Natural killer cell treated with Interleukin-12 subunit alpha and Interleukin-12 subunit beta and Interleukin-15 and Interleukin-18, amount 100 ng/mL, for 72 hours (primary cell): Measurements from ENCODE around the gene C17orf50. TPM values are rescaled to one million over a fixed set of nuclear protein-coding genes. Genes with fewer than 3 reads are reported as not detected.
"Not testable (repeated sequence)": the region's sequence is repeated elsewhere in the genome, so short reads cannot be mapped to it uniquely, and the experiment has no call there.

Experiments used
- ATAC-seq, 2 donors: fragments of 150-1000 bp; cut with Tn5 transposase in 1 of 2; sonication (Bioruptor Pico), chemical (Tn5 transposase) in 1 of 2; 2 replicates each; pipeline ENCODE4 v1.10.0; 2021
- DNase-seq: peaks from one replicate; pipeline ENCODE4 v3.0.0; 2022; ENCODE audit warnings: low spot score
- H3K27ac Mint-ChIP-seq, 2 donors: 1 replicate in 1 of 2; 2 replicates in 1 of 2; pipeline ENCODE4 v1.8.0; 2022; ENCODE audit warnings: mixed read lengths in 2 of 2, mild to moderate bottlenecking in 1 of 2, moderate library complexity in 1 of 2
- H3K27me3 Mint-ChIP-seq, 2 donors: 1 replicate in 1 of 2; 2 replicates in 1 of 2; pipeline ENCODE4 v1.8.0; 2022; ENCODE audit warnings: mixed read lengths in 2 of 2
- H3K36me3 Mint-ChIP-seq: one replicate; pipeline ENCODE4 v1.8.0; 2022; ENCODE audit warnings: mixed read lengths
- H3K4me1 Mint-ChIP-seq, 2 donors: 1 replicate in 1 of 2; 2 replicates in 1 of 2; pipeline ENCODE4 v1.8.0; 2022; ENCODE audit warnings: low read depth in 2 of 2, mixed read lengths in 2 of 2, mild to moderate bottlenecking in 1 of 2
- H3K4me3 Mint-ChIP-seq: one replicate; pipeline ENCODE4 v1.8.0; 2022; ENCODE audit warnings: mixed read lengths
- H3K9me3 Mint-ChIP-seq: 2 replicates; pipeline ENCODE4 v1.8.0; 2022; ENCODE audit warnings: mixed read lengths
- total RNA-seq, 2 donors: library from RNA; stranded (reverse); gene quantifications; one replicate each; pipeline ENCODE4 v1.2.3, GENCODE V29; 2022

C17orf50 gene
- total RNA-seq, 2 donors from 2014 or later: not detected

DNA sequence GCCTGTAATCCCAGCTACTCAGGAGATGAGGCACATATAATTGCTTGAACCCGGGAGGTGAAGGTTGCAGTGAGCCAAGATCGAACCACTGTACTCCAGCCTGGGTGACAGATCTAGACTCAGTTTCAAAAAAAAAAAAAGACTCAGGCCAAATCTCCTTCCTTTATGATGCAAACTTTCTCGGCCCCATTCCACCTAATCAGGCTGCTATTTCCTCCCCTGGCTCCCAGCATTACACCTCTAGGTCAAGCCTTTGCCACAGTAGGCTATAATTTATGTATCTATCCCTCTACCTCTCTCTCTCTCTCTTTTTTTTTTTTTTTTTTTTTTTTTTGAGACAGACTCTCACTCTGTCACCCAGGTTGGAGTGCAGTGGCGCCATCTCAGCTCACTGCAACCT, 9.1 kb upstream of the C17orf50 start:
- ATAC-seq, H3K36me3 Mint-ChIP-seq, H3K27ac Mint-ChIP-seq, H3K9me3 Mint-ChIP-seq, DNase-seq, H3K4me1 Mint-ChIP-seq, H3K4me3 Mint-ChIP-seq: not testable (repeated sequence)
- H3K27me3 Mint-ChIP-seq: peaks cover 16 to 19% of the 10 kb centered on the region in 2 donors

DNA sequence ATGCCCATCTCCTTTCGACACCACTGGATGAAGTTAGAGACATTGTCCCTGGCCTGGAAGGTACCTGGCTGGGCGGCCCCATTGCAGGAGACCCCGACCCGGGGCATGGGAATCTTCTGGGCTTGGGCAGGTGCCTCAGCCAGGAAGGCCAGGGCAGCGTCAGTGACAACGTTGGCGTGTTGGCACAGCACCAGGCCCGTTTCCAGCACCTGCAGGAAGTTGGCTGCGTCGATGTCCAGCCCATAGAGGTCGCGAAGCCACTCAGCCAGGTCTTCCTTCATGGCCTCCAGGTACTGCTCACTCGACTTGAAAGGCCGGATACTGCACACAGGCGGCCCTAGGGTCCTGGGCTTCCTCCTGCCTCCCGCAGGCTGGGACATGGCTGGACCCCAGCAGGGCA, 8.2 kb upstream of the C17orf50 start:
- H3K36me3 Mint-ChIP-seq: no peaks in the 10 kb centered on the region
- H3K27ac Mint-ChIP-seq: no peak overlapping the region
- no peak for ATAC-seq
- H3K27me3 Mint-ChIP-seq: peaks cover 16 to 19% of the 10 kb centered on the region in 2 donors
- no peak for DNase-seq
- H3K4me1 Mint-ChIP-seq: no peaks in the 10 kb centered on the region
- no peak overlapping the region for H3K4me3 Mint-ChIP-seq
- no peaks in the 10 kb centered on the region for H3K9me3 Mint-ChIP-seq

DNA sequence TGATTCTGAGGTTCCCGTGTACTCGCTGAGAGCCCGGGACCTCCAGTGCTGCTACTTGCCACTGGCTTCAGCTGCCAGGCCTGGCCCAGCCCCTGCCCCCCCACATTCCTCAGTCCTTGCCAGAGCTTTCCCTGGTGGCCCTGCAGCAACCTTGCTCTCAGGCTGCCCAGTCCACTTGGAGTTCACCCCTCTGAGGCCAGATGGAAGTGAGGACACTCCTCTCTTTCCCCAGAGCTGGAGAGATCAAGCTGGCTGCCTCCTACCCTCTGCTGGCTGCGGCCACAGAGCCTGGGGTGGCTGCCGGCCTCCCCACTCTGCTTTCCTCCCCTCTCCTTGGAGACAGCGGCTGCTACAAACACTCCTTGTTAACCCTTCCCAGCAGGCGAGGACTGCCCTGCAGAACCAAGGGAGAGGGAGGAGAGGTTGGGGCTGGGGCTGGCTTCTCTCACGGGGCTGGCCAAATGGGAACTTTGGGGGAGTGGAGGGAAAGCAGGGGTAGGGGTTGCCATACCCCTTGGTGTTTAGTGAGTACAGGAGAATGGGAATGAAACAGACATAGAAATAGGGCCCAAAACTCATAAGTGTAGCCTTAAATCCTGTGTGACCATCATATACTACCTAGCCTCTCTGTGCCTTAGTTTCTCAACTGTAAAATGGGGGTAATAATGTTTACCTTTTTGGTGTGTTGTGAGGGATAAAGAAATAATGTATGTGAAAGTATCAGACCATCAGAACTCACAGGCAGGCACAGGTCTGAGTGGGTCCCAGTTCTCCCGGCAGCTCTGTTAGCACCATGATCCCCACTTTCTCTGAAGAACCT, 7.5 kb upstream of the C17orf50 start, which contains the start of gene GAS2L2:
TSS of gene GAS2L2 (minus strand) at position 295 of the 820 bp plus-strand sequence. CDS start 389 bp downstream, outside the sequence.
- Mint-ChIP-seq H3K9me3 (no peaks in the 10 kb centered on the region), H3K27ac (no peak within 1 kb of the TSS), H3K27me3 (peaks cover 16 to 19% of the 10 kb centered on the region in 2 donors), H3K4me3 (no peak within 1 kb of the TSS), H3K36me3 (no peaks in the 10 kb centered on the region), H3K4me1 (no peaks in the 10 kb centered on the region)
- no peak for ATAC-seq
- DNase-seq: no peak

DNA sequence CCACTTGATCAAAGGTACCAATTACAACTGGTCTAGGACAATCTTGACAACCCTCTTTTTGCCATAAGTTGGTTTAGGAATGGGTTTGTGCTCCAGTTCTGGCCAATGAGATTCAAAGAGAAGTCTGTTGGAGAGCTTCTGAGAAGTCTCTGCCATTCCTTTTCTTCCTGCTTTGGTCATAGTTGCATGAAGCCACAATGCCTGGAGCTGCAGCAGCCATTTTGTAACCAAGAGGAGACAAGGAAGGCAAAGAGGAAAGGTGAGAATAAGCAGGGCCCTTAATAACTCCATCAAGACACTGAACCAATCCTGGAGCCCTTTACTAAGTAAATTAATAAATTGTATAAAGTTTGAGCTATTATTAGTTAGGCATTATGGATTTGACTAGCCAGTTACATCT, 3.4 kb upstream of the C17orf50 start:
- no peak for ATAC-seq
- Mint-ChIP-seq H3K36me3 (no peaks in the 10 kb centered on the region), H3K9me3 (no peaks in the 10 kb centered on the region), H3K4me3 (no peak overlapping the region), H3K4me1 (no peaks in the 10 kb centered on the region), H3K27ac (no peak overlapping the region), H3K27me3 (no peaks in the 10 kb centered on the region)
- no peak for DNase-seq

DNA sequence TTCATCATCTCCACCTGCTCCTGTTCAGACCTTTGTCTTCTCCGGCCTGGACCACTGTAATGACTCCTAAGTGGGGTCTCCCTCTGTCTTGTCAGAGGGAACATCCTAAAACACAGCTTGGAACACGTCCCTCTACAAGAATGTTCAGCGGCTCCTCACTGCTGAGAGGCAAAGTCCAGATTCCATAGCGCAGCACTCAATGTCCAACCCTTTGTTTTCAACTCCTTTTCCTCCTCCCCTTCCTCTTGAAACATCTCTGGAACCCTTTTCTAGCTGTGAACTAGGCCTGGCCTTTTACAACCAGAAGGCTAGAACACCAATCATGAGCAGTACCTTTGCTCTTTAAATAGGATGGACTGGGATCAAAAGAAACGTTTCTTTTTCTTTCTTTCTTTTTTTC, 914 bp downstream of the C17orf50 start:
- no peak overlapping the region for H3K27ac Mint-ChIP-seq
- H3K4me3 Mint-ChIP-seq: no peak overlapping the region
- no peaks in the 10 kb centered on the region for H3K36me3 Mint-ChIP-seq
- ATAC-seq (no peak), DNase-seq (no peak)
- H3K27me3 Mint-ChIP-seq: no peaks in the 10 kb centered on the region
- no peaks in the 10 kb centered on the region for H3K9me3 Mint-ChIP-seq
- H3K4me1 Mint-ChIP-seq: peaks cover 6% of the 10 kb centered on the region in 2 donors

DNA sequence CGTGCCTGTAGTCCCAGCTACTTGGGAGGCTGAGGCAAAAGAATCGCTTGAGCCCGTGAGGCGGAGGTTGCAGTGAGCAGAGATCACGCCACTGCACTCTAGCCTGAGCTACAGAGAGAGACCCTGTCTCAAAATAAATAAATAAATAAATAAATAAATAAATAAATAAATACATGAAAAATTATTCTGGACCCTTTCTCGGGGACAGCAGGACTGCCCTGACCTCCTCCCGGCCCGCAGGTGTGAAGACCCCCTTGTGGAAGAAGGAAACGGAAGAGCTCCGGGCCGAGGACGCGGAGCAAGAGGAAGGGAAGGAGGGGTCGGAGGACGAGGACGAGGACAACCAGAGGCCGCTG, 3.1 kb downstream of the C17orf50 start:
- no peaks in the 10 kb centered on the region for H3K9me3 Mint-ChIP-seq
- no peaks in the 10 kb centered on the region for H3K27me3 Mint-ChIP-seq
- DNase-seq (no peak), ATAC-seq (no peak)
- no peaks in the 10 kb centered on the region for H3K36me3 Mint-ChIP-seq
- H3K27ac Mint-ChIP-seq: no peak overlapping the region
- H3K4me3 Mint-ChIP-seq: peak overlapping the region; percentile 85
- H3K4me1 Mint-ChIP-seq: peaks cover 6% of the 10 kb centered on the region in 2 donors

DNA sequence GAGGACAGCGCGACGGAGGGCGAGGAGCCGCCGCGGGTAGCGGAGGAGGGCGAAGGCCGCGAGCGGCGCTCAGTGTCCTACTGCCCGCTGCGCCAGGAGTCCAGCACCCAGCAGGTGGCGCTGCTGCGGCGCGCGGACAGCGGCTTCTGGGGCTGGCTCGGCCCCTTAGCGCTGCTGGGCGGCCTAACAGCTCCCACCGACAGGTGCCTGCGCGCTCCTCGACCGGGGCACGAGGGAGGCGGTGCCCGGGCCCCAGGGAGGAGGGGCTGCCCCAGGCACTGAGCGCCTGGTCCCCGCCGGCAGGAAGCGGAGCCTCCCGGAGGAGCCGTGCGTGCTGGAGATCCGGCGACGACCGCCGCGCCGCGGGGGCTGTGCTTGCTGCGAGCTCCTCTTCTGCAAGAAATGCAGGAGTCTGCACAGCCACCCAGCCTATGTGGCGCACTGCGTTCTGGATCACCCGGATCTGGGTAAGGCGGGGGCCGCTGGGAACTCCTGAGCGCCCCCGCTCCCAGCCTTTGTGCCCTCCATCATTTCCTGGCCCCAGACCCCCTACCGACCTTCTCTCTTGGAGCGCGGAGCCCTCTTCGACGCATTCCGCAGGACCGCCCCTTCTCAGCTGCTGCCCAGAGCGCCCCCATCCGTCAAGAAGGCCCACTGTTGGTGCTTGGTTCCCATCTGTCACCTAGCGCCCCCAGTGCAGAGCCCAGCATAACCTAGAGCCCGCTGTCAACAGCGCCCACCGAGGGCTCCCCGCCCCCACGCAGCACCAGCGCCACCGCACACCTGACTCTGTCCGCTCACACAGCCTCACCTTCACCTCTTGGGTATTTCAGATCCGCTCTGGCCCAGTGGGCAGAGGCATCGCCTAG, 3.7 kb downstream of the C17orf50 start:
- peak overlapping the region; percentile 85 for H3K4me3 Mint-ChIP-seq
- peak; percentile 94 to 96 for ATAC-seq
- H3K36me3 Mint-ChIP-seq: no peaks in the 10 kb centered on the region
- no peaks in the 10 kb centered on the region for H3K9me3 Mint-ChIP-seq
- peak; percentile 91 for DNase-seq
- peak overlapping the region in 1 of 2 donors; percentile 52 for H3K27ac Mint-ChIP-seq
- H3K4me1 Mint-ChIP-seq: peaks cover 6% of the 10 kb centered on the region in 2 donors
- no peaks in the 10 kb centered on the region for H3K27me3 Mint-ChIP-seq

DNA sequence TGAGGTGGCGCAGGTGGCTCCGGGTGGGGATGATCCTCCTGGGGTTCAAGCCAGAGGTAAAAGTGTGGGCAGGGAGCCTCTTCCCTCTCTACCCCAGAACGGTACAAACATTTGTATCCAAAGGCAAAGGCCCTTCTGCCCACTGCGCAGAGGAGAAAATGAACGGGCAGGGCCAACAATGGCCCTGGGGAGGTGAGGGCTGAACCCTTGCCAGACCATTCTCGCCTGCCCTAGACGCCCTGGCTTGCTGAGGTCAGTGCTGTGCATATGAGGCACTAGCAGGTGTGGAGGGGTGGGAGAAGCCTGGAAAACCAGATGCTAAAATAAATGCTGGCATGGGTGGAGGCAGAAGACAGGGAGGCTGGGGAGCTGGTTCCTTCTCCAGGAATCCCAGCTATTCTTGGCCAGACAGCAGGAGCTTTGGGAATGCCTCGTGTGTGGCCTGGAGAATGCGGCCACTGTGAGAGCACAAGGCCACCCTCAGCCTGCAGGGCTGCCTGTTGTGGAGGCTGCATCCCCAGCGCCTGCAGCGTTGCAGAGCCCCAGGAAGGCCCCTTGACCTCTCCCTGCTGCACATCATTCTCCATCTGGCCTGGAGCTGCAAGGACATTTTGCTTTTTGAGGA, 4.5 kb downstream of the C17orf50 start:
- Mint-ChIP-seq H3K4me3 (peak overlapping the region; percentile 85), H3K4me1 (peaks cover 6% of the 10 kb centered on the region in 2 donors), H3K36me3 (no peaks in the 10 kb centered on the region), H3K9me3 (no peaks in the 10 kb centered on the region), H3K27me3 (no peaks in the 10 kb centered on the region), H3K27ac (no peak overlapping the region)
- ATAC-seq (no peak), DNase-seq (no peak)

DNA sequence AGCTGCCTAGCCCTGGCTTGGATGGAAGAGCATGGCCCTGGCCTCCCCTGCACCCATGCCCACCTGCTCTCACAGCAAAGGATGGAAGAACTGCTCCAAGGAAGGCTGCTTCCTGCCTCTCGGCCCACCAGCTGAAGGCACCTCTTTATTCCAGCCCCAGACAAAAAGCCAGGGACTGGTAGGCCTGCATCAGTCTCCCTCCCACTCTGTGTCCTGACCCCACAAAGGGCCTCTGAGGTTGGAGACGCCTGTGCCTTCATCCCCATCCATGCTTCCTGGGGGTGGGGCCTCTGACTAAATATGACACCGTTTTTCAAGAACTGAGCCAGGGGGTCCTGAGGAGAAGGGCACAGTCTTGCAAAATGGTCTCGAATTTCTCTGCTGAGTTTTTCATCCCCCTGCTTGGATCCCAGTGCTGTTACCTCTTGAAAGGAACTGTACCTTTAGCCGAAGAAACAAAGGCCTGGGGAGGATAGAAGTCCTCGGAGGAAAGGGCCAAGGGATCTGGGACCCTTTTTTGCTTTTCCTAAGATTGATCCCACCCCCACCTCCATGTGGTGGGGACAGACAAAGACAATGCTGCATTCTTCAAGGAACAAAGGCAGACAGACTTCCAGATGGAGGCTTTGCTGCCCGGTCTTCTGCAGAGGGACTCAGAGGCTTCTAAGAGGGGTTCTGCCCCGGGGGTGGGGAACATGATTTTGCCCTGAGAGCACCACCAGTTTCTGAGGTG, 5.2 kb downstream of the C17orf50 start:
- Mint-ChIP-seq H3K27me3 (no peaks in the 10 kb centered on the region), H3K36me3 (no peaks in the 10 kb centered on the region), H3K4me3 (no peak overlapping the region), H3K27ac (no peak overlapping the region), H3K4me1 (peaks cover 6% of the 10 kb centered on the region in 2 donors), H3K9me3 (no peaks in the 10 kb centered on the region)
- ATAC-seq (no peak), DNase-seq (no peak)

DNA sequence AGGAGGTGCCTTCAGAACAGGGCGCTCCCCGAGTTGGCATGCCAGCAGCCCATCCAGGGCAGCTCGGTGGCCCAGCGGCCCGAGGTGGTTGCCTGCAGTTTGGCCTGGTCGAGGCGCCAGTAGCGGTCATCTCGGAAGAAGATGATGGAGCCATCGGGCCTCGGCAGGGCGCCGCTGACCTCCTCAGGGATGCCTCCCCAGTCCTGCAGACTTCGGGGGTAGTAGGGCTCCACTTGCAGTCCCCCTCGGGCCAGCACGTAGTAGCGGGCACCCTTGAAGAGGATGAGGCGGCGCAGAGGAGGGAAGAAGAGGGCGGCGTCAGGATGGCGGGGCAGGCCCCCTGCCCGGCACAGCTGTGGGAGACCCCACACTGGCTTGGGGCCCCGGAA, 5.8 kb downstream of the C17orf50 start:
- Mint-ChIP-seq H3K4me1 (peaks cover 6% of the 10 kb centered on the region in 2 donors), H3K27ac (no peak overlapping the region), H3K36me3 (no peaks in the 10 kb centered on the region), H3K4me3 (no peak overlapping the region), H3K9me3 (no peaks in the 10 kb centered on the region), H3K27me3 (no peaks in the 10 kb centered on the region)
- ATAC-seq (no peak), DNase-seq (no peak)

DNA sequence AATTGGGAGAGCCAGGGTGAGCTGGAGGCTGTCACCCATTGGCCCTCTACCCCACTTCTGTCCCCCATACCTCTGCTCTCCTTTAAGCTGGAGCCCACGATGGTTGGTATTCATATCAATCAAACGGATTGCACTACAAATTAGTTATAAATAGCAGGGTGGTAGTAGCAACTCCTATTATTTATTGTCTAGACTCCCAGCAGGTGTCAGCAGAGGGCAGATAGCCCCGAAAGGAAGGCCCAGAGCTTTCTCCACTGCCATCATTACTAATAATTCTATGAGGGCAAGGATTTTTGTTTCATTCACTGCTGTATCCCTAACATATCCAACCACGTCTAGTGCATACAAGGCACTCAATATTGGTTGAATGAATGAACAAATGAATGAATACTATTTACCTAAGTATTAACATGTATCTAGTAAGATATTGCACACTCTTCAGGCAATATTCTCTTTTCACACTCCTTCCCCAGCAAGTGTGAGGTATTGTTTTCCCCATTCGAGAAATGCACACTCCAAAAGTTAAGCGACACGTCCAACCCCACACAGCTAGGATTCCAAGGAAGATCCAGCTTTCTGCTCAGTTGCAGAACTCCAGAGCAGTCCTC, 6.3 kb downstream of the C17orf50 start:
- no peak overlapping the region for H3K4me3 Mint-ChIP-seq
- H3K4me1 Mint-ChIP-seq: peaks cover 6% of the 10 kb centered on the region in 2 donors
- peaks cover 0 to 2% of the 10 kb centered on the region in 2 donors for H3K27me3 Mint-ChIP-seq
- H3K36me3 Mint-ChIP-seq: no peaks in the 10 kb centered on the region
- DNase-seq: no peak
- no peaks in the 10 kb centered on the region for H3K9me3 Mint-ChIP-seq
- ATAC-seq: no peak
- H3K27ac Mint-ChIP-seq: no peak overlapping the region

DNA sequence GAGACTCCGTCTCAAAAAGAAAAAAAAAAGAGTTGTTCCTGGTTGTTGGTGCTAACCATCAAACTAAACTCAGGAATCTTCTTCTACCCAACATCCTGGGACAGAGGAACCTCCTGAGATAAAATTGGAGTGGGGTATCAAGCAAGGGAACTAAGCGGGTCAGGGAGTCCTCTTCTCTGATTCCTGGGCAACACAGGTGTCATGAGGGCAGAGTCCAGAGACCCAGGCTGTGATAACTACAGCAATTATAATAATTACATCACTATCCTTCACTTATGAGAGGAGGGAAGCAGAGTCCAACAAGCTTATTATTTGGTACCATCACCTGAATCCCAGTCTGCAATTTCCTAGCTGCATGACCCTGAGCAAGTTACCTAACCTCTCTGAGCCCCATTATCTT, 8.1 kb downstream of the C17orf50 start:
- Mint-ChIP-seq H3K27ac (no peak overlapping the region), H3K9me3 (no peaks in the 10 kb centered on the region), H3K4me1 (peaks cover 6% of the 10 kb centered on the region in 2 donors), H3K27me3 (peaks cover 7% of the 10 kb centered on the region in 2 donors), H3K36me3 (no peaks in the 10 kb centered on the region), H3K4me3 (no peak overlapping the region)
- no peak for DNase-seq
- no peak for ATAC-seq

DNA sequence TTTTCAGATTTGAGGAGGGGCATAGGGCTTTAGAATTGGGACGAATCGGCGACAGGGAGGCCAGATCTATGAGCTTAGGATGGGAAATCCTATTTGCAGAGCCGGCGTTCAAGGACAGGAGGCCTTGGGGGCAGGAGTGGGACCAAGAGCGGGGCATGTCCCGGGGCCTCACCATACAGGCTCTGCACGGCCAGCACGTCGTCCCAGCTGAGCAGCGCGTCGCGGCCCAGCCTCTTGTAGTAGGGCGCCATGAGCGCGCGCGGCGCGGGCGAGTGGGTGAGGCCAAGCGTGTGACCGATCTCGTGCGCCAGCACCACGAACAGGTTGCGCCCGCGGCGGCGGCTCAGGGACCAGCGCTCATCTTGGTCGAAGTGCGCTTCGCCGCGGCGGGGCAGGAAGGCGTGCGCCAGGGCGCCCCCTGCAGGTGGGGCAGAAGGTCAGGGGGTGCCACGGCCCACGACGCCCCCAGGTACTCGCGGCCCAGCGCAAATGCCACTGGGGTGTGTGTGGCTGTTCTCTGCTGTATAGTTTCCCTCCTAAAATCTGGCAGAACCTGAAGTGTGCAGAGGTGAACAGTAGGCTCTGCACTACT, 9.3 kb downstream of the C17orf50 start:
- DNase-seq (peak; percentile 58), ATAC-seq (no peak)
- Mint-ChIP-seq H3K9me3 (no peaks in the 10 kb centered on the region), H3K4me3 (no peak overlapping the region), H3K36me3 (no peaks in the 10 kb centered on the region), H3K27ac (no peak overlapping the region), H3K4me1 (peaks cover 0 to under 1% of the 10 kb centered on the region in 2 donors), H3K27me3 (peaks cover 7% of the 10 kb centered on the region in 2 donors)
